IMR-90 (cell line): ENCODE data around the gene ANG. TPM values are rescaled to one million over a fixed set of nuclear protein-coding genes. Genes with fewer than 3 reads are reported as not detected.

Experiments
- ATAC-seq: fragments of 200-7000 bp; cut with Tn5 transposase; 2 replicates; pipeline ENCODE4 v1.9.1; 2020; ENCODE audit warnings: low read depth, mild to moderate bottlenecking, moderate library complexity
- BruUV-seq: library from RNA; stranded (reverse); fragments of 400-500 nt; replicated peaks from 2 replicates; lab custom pipeline; 2021; lab: Mats Ljungman, UMichigan
- CTCF ChIA-PET: fragments of 300-600 bp; formaldehyde crosslinking; extraction: SDS; loops from one replicate; lab custom pipeline; 2021; ENCODE audit warnings: antibody characterized with exemption; lab: Yijun Ruan, JAX
- POLR2A ChIA-PET: fragments of 300-600 bp; sonication (Branson Sonifier 250); formaldehyde crosslinking; loops from one replicate; lab custom pipeline; 2022; ENCODE audit warnings: antibody characterized with exemption; ENCODE audit not compliant: unreplicated experiment; lab: Charles Lee
- DNase-seq: peaks from one replicate; pipeline ENCODE4 v3.0.0; 2013
- H2AFZ ChIP-seq: replicated peaks from 2 replicates; pipeline ENCODE3; 2013; ENCODE audit warnings: low read length, mild to moderate bottlenecking; ENCODE audit not compliant: poor library complexity
- H2AK5ac ChIP-seq: 2 replicates; pipeline ENCODE4 v1.6.1; 2013; ENCODE audit warnings: low read depth, low read length, inconsistent platforms
- H2AK9ac ChIP-seq: replicated peaks from 2 replicates; pipeline ENCODE3; 2013; ENCODE audit warnings: mild to moderate bottlenecking, low read depth, low read length, moderate library complexity; ENCODE audit not compliant: poor library complexity
- H2BK120ac ChIP-seq: 2 replicates; pipeline ENCODE4 v1.6.1; 2013; ENCODE audit warnings: low read depth, low read length, inconsistent platforms
- H2BK15ac ChIP-seq: 3 replicates; pipeline ENCODE4 v1.6.1; 2013; ENCODE audit warnings: low read depth, low read length, inconsistent platforms
- H2BK20ac ChIP-seq: 2 replicates; pipeline ENCODE4 v1.6.1; 2013; ENCODE audit warnings: low read depth, mild to moderate bottlenecking, inconsistent platforms, low read length, moderate library complexity
- H2BK5ac ChIP-seq: 2 replicates; pipeline ENCODE4 v1.6.1; 2013; ENCODE audit warnings: mild to moderate bottlenecking, low read depth, low read length, inconsistent platforms; ENCODE audit not compliant: poor library complexity, severe bottlenecking
- H3K14ac ChIP-seq: replicated peaks from 2 replicates; pipeline ENCODE4 v1.6.1; 2013; ENCODE audit warnings: low read depth, low read length, inconsistent platforms
- H3K18ac ChIP-seq: 2 replicates; pipeline ENCODE4 v1.6.1; 2013; ENCODE audit warnings: low read depth, low read length, control low read depth
- H3K23ac ChIP-seq: 2 replicates; pipeline ENCODE4 v1.6.1; 2013; ENCODE audit warnings: low read depth, low read length, inconsistent platforms
- H3K27ac ChIP-seq: 2 replicates; pipeline ENCODE4 v1.5.1; 2013; ENCODE audit warnings: mild to moderate bottlenecking, control low read depth, low read length; ENCODE audit not compliant: insufficient read depth
- H3K27me3 ChIP-seq: 2 replicates; pipeline ENCODE4 v1.6.1; 2013; ENCODE audit warnings: low read length; ENCODE audit not compliant: control insufficient read depth, insufficient read depth
- H3K36me3 ChIP-seq: 2 replicates; pipeline ENCODE4 v1.6.1; 2013; ENCODE audit warnings: low read length, mixed read lengths; ENCODE audit not compliant: control insufficient read depth, insufficient read depth
- H3K4ac ChIP-seq: 2 replicates; pipeline ENCODE4 v1.6.1; 2013; ENCODE audit warnings: low read depth, low read length, inconsistent platforms
- H3K4me1 ChIP-seq: 2 replicates; pipeline ENCODE4 v1.6.1; 2013; ENCODE audit warnings: low read length, mixed read lengths; ENCODE audit not compliant: control insufficient read depth, insufficient read depth
- H3K4me2 ChIP-seq: 2 replicates; pipeline ENCODE4 v1.6.1; 2013; ENCODE audit warnings: low read depth, mild to moderate bottlenecking, control low read depth, low read length, moderate library complexity
- H3K4me3 ChIP-seq: 2 replicates; pipeline ENCODE4 v1.5.1; 2013; ENCODE audit warnings: low read depth, mild to moderate bottlenecking, control low read depth, low read length, moderate library complexity; ENCODE audit not compliant: insufficient read depth
- H3K56ac ChIP-seq: 2 replicates; pipeline ENCODE4 v1.6.1; 2013; ENCODE audit warnings: low read length, inconsistent platforms; ENCODE audit not compliant: insufficient read depth; ENCODE audit errors: extremely low read depth
- H3K79me1 ChIP-seq, 2 experiments: 2 replicates each; pipeline ENCODE4 v1.6.1; 2013; ENCODE audit warnings: low read length in 2 of 2, inconsistent platforms in 1 of 2, low read depth in 1 of 2
- H3K9ac ChIP-seq: 2 replicates; pipeline ENCODE4 v1.6.1; 2013; ENCODE audit warnings: low read depth, low read length, control low read depth
- H3K9me1 ChIP-seq: 2 replicates; pipeline ENCODE4 v1.6.1; 2013; ENCODE audit warnings: low read length, inconsistent platforms; ENCODE audit not compliant: insufficient read depth
- H3K9me3 ChIP-seq: 2 replicates; pipeline ENCODE4 v1.6.1; 2013; ENCODE audit warnings: low read length; ENCODE audit not compliant: control insufficient read depth, insufficient read depth
- H4K20me1 ChIP-seq: 2 replicates; pipeline ENCODE4 v1.6.1; 2013; ENCODE audit warnings: low read length, inconsistent platforms; ENCODE audit not compliant: insufficient read depth
- H4K5ac ChIP-seq: 2 replicates; pipeline ENCODE4 v1.6.1; 2013; ENCODE audit warnings: mild to moderate bottlenecking, low read depth, low read length, control low read depth
- H4K8ac ChIP-seq, 2 experiments: 2 replicates each; pipeline ENCODE4 v1.6.1; 2013; ENCODE audit warnings: low read depth in 2 of 2, low read length in 2 of 2, control low read depth in 1 of 2, inconsistent platforms in 1 of 2
- H4K91ac ChIP-seq: 2 replicates; pipeline ENCODE4 v1.6.1; 2013; ENCODE audit warnings: low read depth, low read length, inconsistent platforms; ENCODE audit not compliant: insufficient read depth
- BHLHE40 ChIP-seq: fragments of 150-350 bp; IDR thresholded peaks from 2 replicates; pipeline ENCODE4 v1.6.1; 2016; ENCODE audit warnings: mild to moderate bottlenecking, low read depth, low read length
- CEBPB ChIP-seq: IDR thresholded peaks from 2 replicates; pipeline ENCODE4 v1.6.1; 2012; ENCODE audit warnings: low read depth, low read length, improper control_type of control experiment
- CHD1 ChIP-seq: IDR thresholded peaks from 2 replicates; pipeline ENCODE4 v1.6.1; 2012; ENCODE audit warnings: low read depth, low read length, improper control_type of control experiment
- MXI1 ChIP-seq: IDR thresholded peaks from 2 replicates; pipeline ENCODE4 v1.6.1; 2012; ENCODE audit warnings: low read depth, mild to moderate bottlenecking, low read length, moderate library complexity, borderline replicate concordance
- NFE2L2 ChIP-seq: fragments of 150-350 bp; IDR thresholded peaks from 2 replicates; pipeline ENCODE4 v1.6.1; 2016; ENCODE audit warnings: low read depth, mild to moderate bottlenecking, low read length
- POLR2A ChIP-seq: IDR thresholded peaks from 2 replicates; pipeline ENCODE4 v1.6.1; 2012; ENCODE audit warnings: mild to moderate bottlenecking, low read depth, low read length
- RAD21 ChIP-seq: IDR thresholded peaks from 2 replicates; pipeline ENCODE4 v1.6.1; 2012; ENCODE audit warnings: low read length, improper control_type of control experiment
- RFX5 ChIP-seq: IDR thresholded peaks from 2 replicates; pipeline ENCODE4 v1.8.0; 2012; ENCODE audit warnings: low read depth, mild to moderate bottlenecking, low read length, moderate library complexity
- SMC3 ChIP-seq: fragments of 150-350 bp; IDR thresholded peaks from 2 replicates; pipeline ENCODE4 v1.6.1; 2016; ENCODE audit warnings: low read depth, mild to moderate bottlenecking, antibody characterized with exemption, low read length, moderate library complexity
- WGBS, 2 experiments: methylation state at CpG; one replicate each; pipeline versions ENCODE4 v1.1.5 to v1.1.7; 2013; ENCODE audit warnings: missing lambda C conversion rate in 2 of 2; ENCODE audit not compliant: insufficient read length in 1 of 2; ENCODE audit errors: extremely low coverage in 2 of 2; 5-methylcytosine and 5-hydroxymethylcytosine counted together
- dilution Hi-C: fragments of 300-500 bp; cut with HindIII; formaldehyde crosslinking; loops from one replicate; pipeline ENCODE4 v1.14.3; 2018; ENCODE audit warnings: low sequenced_read_pairs; ENCODE audit not compliant: unreplicated experiment
- in situ Hi-C: fragments of 300-500 bp; cut with MboI; formaldehyde crosslinking; loops from 3 replicates; pipeline ENCODE4 v1.14.3; 2019; ENCODE audit warnings: low sequenced_read_pairs, inconsistent platforms, mixed read lengths
- intact Hi-C: fragments of 100-400 bp; cut with micrococcal nuclease; formaldehyde crosslinking; loops from 2 replicates; pipeline ENCODE4 v1.10.0; 2022
- polyA plus RNA-seq, 3 experiments: library from polyadenylated mRNA; depleted of rRNA; stranded (reverse); fragments of >200 nt; gene quantifications; 2 replicates each; pipeline ENCODE4 v1.2.3, GENCODE V29; 2012; ENCODE audit warnings: low replicate concordance in 1 of 3
- total RNA-seq: library from RNA; depleted of rRNA; stranded (reverse); fragments of >200 nt; gene quantifications from 2 replicates; pipeline ENCODE4 v1.2.3, GENCODE V29; 2012
- TF ChIP-seq, protein P1 (sequence below): fragments of 150-350 bp; IDR thresholded peaks from 2 replicates; pipeline ENCODE4 v1.6.1; 2017; ENCODE audit warnings: mild to moderate bottlenecking, antibody characterized with exemption, low read length, low read depth
- TF ChIP-seq, protein P2 (sequence below): conservative IDR thresholded peaks from 2 replicates; pipeline ENCODE4 v1.5.1; 2012; ENCODE audit warnings: mild to moderate bottlenecking, low read depth, low read length, improper control_type of control experiment

Gene ANG
- total and polyA plus RNA-seq, 2 of the 4 experiments (the other 2 are of a cell fraction) = 3.6 to 4.7 TPM

DNA sequence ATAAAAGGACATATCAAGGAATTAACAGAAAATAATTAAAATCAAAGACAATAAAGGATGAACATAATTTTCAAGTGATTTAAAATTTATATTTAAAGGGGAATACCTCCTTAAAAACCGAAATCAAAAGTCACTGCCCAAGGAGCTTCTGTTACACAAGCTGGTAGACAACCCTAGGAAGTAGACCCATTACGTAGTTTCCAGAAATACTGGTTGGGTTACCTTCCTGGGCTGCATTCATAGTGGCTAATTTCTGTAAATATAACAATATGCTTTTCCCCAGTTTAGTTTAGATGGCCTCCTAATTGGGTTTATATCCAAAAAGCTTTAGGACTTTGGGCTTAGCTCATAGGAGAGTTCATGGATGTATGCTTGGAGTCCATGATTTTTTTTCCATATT is 55.0 kb downstream of the ANG start:
- Histone ChIP-seq H3K9me3 (no peaks in the 10 kb centered on the region), H3K27me3 (no peaks in the 10 kb centered on the region), H3K36me3 (no peaks in the 10 kb centered on the region), H4K5ac (no peak overlapping the region), H4K8ac (no peak overlapping the region), H2BK120ac (no peak overlapping the region), H2AK9ac (no peak overlapping the region), H3K9me1 (no peaks in the 10 kb centered on the region), H2BK20ac (no peak overlapping the region), H3K27ac (no peak overlapping the region), H2AK5ac (no peak overlapping the region), H3K56ac (no peak overlapping the region), H3K9ac (no peak overlapping the region), H3K4me2 (no peak overlapping the region), H3K79me1 (no peaks in the 10 kb centered on the region), H4K91ac (no peak overlapping the region), H3K14ac (no peak overlapping the region), H2AFZ (no peak overlapping the region), H3K4me3 (no peak overlapping the region), H4K20me1 (no peaks in the 10 kb centered on the region), H2BK15ac (no peak overlapping the region), H2BK5ac (no peak overlapping the region), H3K4me1 (no peaks in the 10 kb centered on the region), H3K18ac (no peak overlapping the region), H3K23ac (no peak overlapping the region), H3K4ac (no peak overlapping the region)
- in situ Hi-C loops (no loop called here), intact Hi-C loops (no loop called here), dilution Hi-C loops (no loop called here)
- no CpG with 5 or more reads among the region's 2 CpGs for WGBS, 2 experiments
- ATAC-seq (no peak), DNase-seq (no peak)
- no TSS peak for BruUV-seq
- TF ChIP-seq MXI1 (no peak), CHD1 (no peak), BHLHE40 (no peak), RAD21 (no peak), RFX5 (no peak), POLR2A (no peak), CEBPB (no peak), SMC3 (no peak), NFE2L2 (no peak)
- TF ChIP-seq, protein P1, sequence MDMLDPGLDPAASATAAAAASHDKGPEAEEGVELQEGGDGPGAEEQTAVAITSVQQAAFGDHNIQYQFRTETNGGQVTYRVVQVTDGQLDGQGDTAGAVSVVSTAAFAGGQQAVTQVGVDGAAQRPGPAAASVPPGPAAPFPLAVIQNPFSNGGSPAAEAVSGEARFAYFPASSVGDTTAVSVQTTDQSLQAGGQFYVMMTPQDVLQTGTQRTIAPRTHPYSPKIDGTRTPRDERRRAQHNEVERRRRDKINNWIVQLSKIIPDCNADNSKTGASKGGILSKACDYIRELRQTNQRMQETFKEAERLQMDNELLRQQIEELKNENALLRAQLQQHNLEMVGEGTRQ = no peak
- TF ChIP-seq, protein P2, sequence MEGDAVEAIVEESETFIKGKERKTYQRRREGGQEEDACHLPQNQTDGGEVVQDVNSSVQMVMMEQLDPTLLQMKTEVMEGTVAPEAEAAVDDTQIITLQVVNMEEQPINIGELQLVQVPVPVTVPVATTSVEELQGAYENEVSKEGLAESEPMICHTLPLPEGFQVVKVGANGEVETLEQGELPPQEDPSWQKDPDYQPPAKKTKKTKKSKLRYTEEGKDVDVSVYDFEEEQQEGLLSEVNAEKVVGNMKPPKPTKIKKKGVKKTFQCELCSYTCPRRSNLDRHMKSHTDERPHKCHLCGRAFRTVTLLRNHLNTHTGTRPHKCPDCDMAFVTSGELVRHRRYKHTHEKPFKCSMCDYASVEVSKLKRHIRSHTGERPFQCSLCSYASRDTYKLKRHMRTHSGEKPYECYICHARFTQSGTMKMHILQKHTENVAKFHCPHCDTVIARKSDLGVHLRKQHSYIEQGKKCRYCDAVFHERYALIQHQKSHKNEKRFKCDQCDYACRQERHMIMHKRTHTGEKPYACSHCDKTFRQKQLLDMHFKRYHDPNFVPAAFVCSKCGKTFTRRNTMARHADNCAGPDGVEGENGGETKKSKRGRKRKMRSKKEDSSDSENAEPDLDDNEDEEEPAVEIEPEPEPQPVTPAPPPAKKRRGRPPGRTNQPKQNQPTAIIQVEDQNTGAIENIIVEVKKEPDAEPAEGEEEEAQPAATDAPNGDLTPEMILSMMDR = no peak
- POLR2A ChIA-PET = no interaction called here
- CTCF ChIA-PET = no interaction called here
